HepG2 (cell line): ENCODE measurements around the gene CRIP1. TPM values are rescaled to one million over a fixed set of nuclear protein-coding genes. Genes with fewer than 3 reads are reported as not detected.
A peak's percentile ranks its signal among the peaks of the same experiment; 100 is the strongest.

Experiments used
- ATAC-seq: fragments of 200-7000 bp; cut with Tn5 transposase; 3 replicates; pipeline ENCODE4 v1.9.1; 2020; ENCODE audit warnings: mild to moderate bottlenecking, moderate library complexity
- BruUV-seq: library from RNA; stranded (reverse); fragments of 400-500 nt; replicated peaks from 2 replicates; lab custom pipeline; 2021; lab: Mats Ljungman, UMichigan
- CTCF ChIA-PET: fragments of 300-600 bp; formaldehyde crosslinking; extraction: SDS; loops from one replicate; lab custom pipeline; 2021; ENCODE audit warnings: low total read pairs, inconsistent platforms, low intra/inter-chr PET ratio; lab: Yijun Ruan, JAX
- POLR2A ChIA-PET: fragments of 350-600 bp; sonication (Branson Sonifier 250); formaldehyde crosslinking; loops from one replicate; lab custom pipeline; 2020; ENCODE audit warnings: antibody characterized with exemption, inconsistent platforms; lab: Yijun Ruan, JAX
- DNase-seq: peaks from one replicate; pipeline ENCODE4 v3.0.0-alpha.2; 2015; ENCODE audit warnings: low spot score
- FAIRE-seq: peaks from 3 replicates; lab custom pipeline; 2011; peaks lifted over from hg19 to GRCh38; lab: Jason Lieb, UNC
- H2AFZ ChIP-seq: one replicate; pipeline ENCODE4 v1.6.1; 2011; ENCODE audit warnings: low read length, inconsistent platforms
- H3K27ac ChIP-seq: fragments of 300-600 bp; 3 replicates; pipeline ENCODE4 v1.8.0; 2011; ENCODE audit warnings: mixed run types, mild to moderate bottlenecking, mixed read lengths, low read length, inconsistent platforms; ENCODE audit not compliant: insufficient read depth; ENCODE audit errors: extremely low read length
- H3K27me3 ChIP-seq, 2 experiments: fragments of 200-600 bp in 1 of 2; 2 replicates in 1 of 2; 3 replicates in 1 of 2; pipeline versions ENCODE4 v1.6.0 to v1.8.0; 2011; ENCODE audit warnings: low read length in 2 of 2, mild to moderate bottlenecking in 2 of 2, moderate library complexity in 2 of 2, inconsistent platforms in 1 of 2; ENCODE audit not compliant: insufficient read depth in 2 of 2, control insufficient read depth in 1 of 2
- H3K36me3 ChIP-seq, 2 experiments: fragments of 200-600 bp in 1 of 2; replicated peaks in 1 of 2; 2 replicates in 1 of 2; 3 replicates in 1 of 2; pipeline versions ENCODE4 v1.5.1 to v1.8.0; 2011; ENCODE audit warnings: low read length in 2 of 2, inconsistent platforms in 1 of 2; ENCODE audit not compliant: insufficient read depth in 2 of 2, control insufficient read depth in 1 of 2
- H3K4me1 ChIP-seq: 2 replicates; pipeline ENCODE4 v1.5.1; 2012; ENCODE audit warnings: low read length, inconsistent platforms; ENCODE audit not compliant: insufficient read depth
- H3K4me2 ChIP-seq: 2 replicates; pipeline ENCODE4 v1.6.0; 2011; ENCODE audit warnings: low read depth, low read length, inconsistent platforms
- H3K4me3 ChIP-seq, 3 experiments: fragments of 200-600 bp in 1 of 3; sonication (generic), shearing (Covaris generic) in 1 of 3; replicated peaks in 1 of 3; 2 replicates each; pipeline ENCODE4 v1.5.1; 2011 to 2016; ENCODE audit warnings: low read length in 3 of 3, inconsistent platforms in 2 of 3, low read depth in 2 of 3, mild to moderate bottlenecking in 2 of 3, control low read depth in 1 of 3, mixed read lengths in 1 of 3; ENCODE audit not compliant: insufficient read depth in 1 of 3
- H3K79me2 ChIP-seq: one replicate; pipeline ENCODE4 v1.6.1; 2011; ENCODE audit warnings: low read length, inconsistent platforms; ENCODE audit not compliant: insufficient read depth
- H3K9ac ChIP-seq: 2 replicates; pipeline ENCODE4 v1.6.0; 2011; ENCODE audit warnings: mild to moderate bottlenecking, low read depth, low read length, inconsistent platforms; ENCODE audit not compliant: insufficient read depth
- H3K9me3 ChIP-seq: 2 replicates; pipeline ENCODE4 v1.5.1; 2012; ENCODE audit warnings: mild to moderate bottlenecking, low read length
- H4K20me1 ChIP-seq: 2 replicates; pipeline ENCODE4 v1.6.0; 2011; ENCODE audit warnings: inconsistent platforms, mild to moderate bottlenecking, low read length, moderate library complexity; ENCODE audit not compliant: insufficient read depth
- ASH2L ChIP-seq: fragments of 300-600, 200-600 bp; sonication (generic); IDR thresholded peaks from 2 replicates; pipeline ENCODE4 v1.7.0; 2017; ENCODE audit warnings: low read depth, mild to moderate bottlenecking, moderate library complexity, mixed read lengths, low read length; ENCODE audit not compliant: insufficient read length
- DNMT1 ChIP-seq: sonication (generic); formaldehyde crosslinking; IDR thresholded peaks from 2 replicates; pipeline ENCODE4 v1.5.1; 2020; ENCODE audit warnings: mild to moderate bottlenecking, missing genetic modification reagents
- HOXA3 ChIP-seq: sonication (generic); formaldehyde crosslinking; IDR thresholded peaks from 2 replicates; pipeline ENCODE4 v1.5.0; 2020; ENCODE audit warnings: missing genetic modification reagents
- RFX3 ChIP-seq: IDR thresholded peaks from 2 replicates; pipeline ENCODE4 v1.6.1; 2016; ENCODE audit warnings: missing biosample characterization, missing genetic modification reagents
- TMF1 ChIP-seq: sonication (generic); formaldehyde crosslinking; IDR thresholded peaks from 2 replicates; pipeline ENCODE4 v1.8.1; 2022; ENCODE audit warnings: low read depth, missing genetic modification reagents
- ZBTB38 ChIP-seq: sonication (generic); formaldehyde crosslinking; IDR thresholded peaks from 2 replicates; pipeline ENCODE4 v1.5.1; 2020; ENCODE audit warnings: mild to moderate bottlenecking, missing genetic modification reagents
- ZIK1 ChIP-seq: sonication (generic); formaldehyde crosslinking; IDR thresholded peaks from 2 replicates; pipeline ENCODE4 v1.5.0; 2020; ENCODE audit warnings: mild to moderate bottlenecking, low read depth, missing genetic modification reagents, borderline replicate concordance
- ZNF225 ChIP-seq: sonication (generic); formaldehyde crosslinking; IDR thresholded peaks from 2 replicates; pipeline ENCODE4 v1.4.0; 2020; ENCODE audit warnings: mild to moderate bottlenecking, missing genetic modification reagents
- ZNF460 ChIP-seq: sonication (generic); formaldehyde crosslinking; IDR thresholded peaks from 2 replicates; pipeline ENCODE4 v1.5.1; 2020; ENCODE audit warnings: missing genetic modification reagents, mild to moderate bottlenecking, borderline replicate concordance
- ZNF549 ChIP-seq: sonication (generic); formaldehyde crosslinking; IDR thresholded peaks from 2 replicates; pipeline ENCODE4 v1.5.0; 2020; ENCODE audit warnings: missing genetic modification reagents
- ZNF776 ChIP-seq: sonication (generic); formaldehyde crosslinking; IDR thresholded peaks from 2 replicates; pipeline ENCODE4 v1.4.0; 2020; ENCODE audit warnings: mild to moderate bottlenecking, missing genetic modification reagents
- ZNF782 ChIP-seq: sonication (generic); formaldehyde crosslinking; IDR thresholded peaks from 2 replicates; pipeline ENCODE4 v1.4.0; 2020; ENCODE audit warnings: missing genetic modification reagents, mild to moderate bottlenecking, borderline replicate concordance
- ZNF83 ChIP-seq: sonication (generic); formaldehyde crosslinking; IDR thresholded peaks from 2 replicates; pipeline ENCODE4 v1.4.0; 2020; ENCODE audit warnings: missing genetic modification reagents, mild to moderate bottlenecking, borderline replicate concordance
- ZNF883 ChIP-seq: sonication (generic); formaldehyde crosslinking; IDR thresholded peaks from 2 replicates; pipeline ENCODE4 v1.5.1; 2020; ENCODE audit warnings: mild to moderate bottlenecking, missing genetic modification reagents; ENCODE audit errors: not compliant biosample characterization
- WGBS: methylation state at CpG from one replicate; pipeline ENCODE4 v1.1.6; 2017; ENCODE audit warnings: low lambda C conversion rate; 5-methylcytosine and 5-hydroxymethylcytosine counted together
- in situ Hi-C: cut with HindIII; loops from 2 replicates; pipeline ENCODE4 v1.10.0; 2017; ENCODE audit warnings: low pct_unique_long_range_greater_than_20kb; ENCODE audit not compliant: extremely low pct_ligation_motif_present
- intact Hi-C: fragments of 100-400 bp; cut with micrococcal nuclease; formaldehyde crosslinking; loops from one replicate; pipeline ENCODE4 v1.10.0; 2022; ENCODE audit not compliant: unreplicated experiment
- polyA plus RNA-seq, 8 experiments: library from polyadenylated mRNA; depleted of rRNA in 3 of 8; stranded (reverse) in 7 of 8; unstranded in 1 of 8; fragments of >200 nt; fragmentation: Illumina TruSeq in 4 of 8; extraction: Trizol in 4 of 8; gene quantifications; 2 replicates each; pipeline versions ENCODE4 v1.2.1 to v1.2.3, GENCODE V29; 2011 to 2016; ENCODE audit warnings: low read depth in 4 of 8, missing spikeins in 1 of 8, mixed read lengths in 1 of 8; ENCODE audit not compliant: insufficient read depth in 1 of 8
- total RNA-seq, 5 experiments: library from RNA; depleted of rRNA; stranded (reverse); fragments of >200 nt; fragmentation: Illumina TruSeq; extraction: Trizol; gene quantifications; 2 replicates each; pipeline ENCODE4 v1.2.3, GENCODE V29; 2016; ENCODE audit warnings: low read depth in 1 of 5
- TF ChIP-seq, protein P1 (sequence below): sonication (generic); formaldehyde crosslinking; IDR thresholded peaks from 2 replicates; pipeline ENCODE4 v1.8.1; 2022; ENCODE audit warnings: low read depth, mild to moderate bottlenecking, missing genetic modification reagents
- TF ChIP-seq, protein P2 (sequence below): sonication (generic); formaldehyde crosslinking; IDR thresholded peaks from 2 replicates; pipeline ENCODE4 v1.4.0; 2020; ENCODE audit warnings: missing genetic modification reagents

The CRIP1 gene
- total and polyA plus RNA-seq, 2 of the 13 experiments (the other 11 are each of a cell fraction or from before 2014, with no cell fraction given), result 53.9 to 59.5 TPM

GRCh38 chr14:105528586-105529318 lies 42.1 kb downstream of the CRIP1 start:
- ATAC-seq (no peak), DNase-seq (no peak), FAIRE-seq (no peak)
- ChIA-PET POLR2A (interaction anchor here (1.0 to 1.7 kb wide), 4 partner anchors 29 to 47 kb away, joined by 4 to 10 read pairs (median 8); no protein-coding TSS in a partner anchor), CTCF (interaction anchor here (1.1 to 4.1 kb wide), 3 partner anchors 38 to 80 kb away, joined by 3 to 15 read pairs (median 10); partner anchors contain the start of gene TEDC1)
- H3K27me3 ChIP-seq, result peaks cover 3 to 25% of the 10 kb centered on the region in 2 experiments; a peak in 4 of 5 replicates
- WGBS, result 81% methylated on average over 36 of the region's 89 CpGs
- 0 out of 5 replicates have a peak, but pooled peaks cover 0 to 6% of the 10 kb centered on the region in 2 experiments for H3K36me3 ChIP-seq
- peak overlapping the region in 1 of 3 experiments; percentile 89; a peak in 2 of 6 replicates for H3K4me3 ChIP-seq
- no peak overlapping the region for H3K27ac ChIP-seq
- in situ Hi-C loops (loop anchor here (5.0 kb wide), 2 partner anchors 41 to 106 kb away; partner anchors contain the start of gene CRIP1), intact Hi-C loops (loop anchor here (2.0 kb wide), 1 partner anchor 48 kb away; no protein-coding TSS in a partner anchor)
- H3K79me2 ChIP-seq, result no peaks in the 10 kb centered on the region
- no TSS peak for BruUV-seq
- no peak overlapping the region for H2AFZ ChIP-seq
- H3K4me1 ChIP-seq, result peaks cover 48% of the 10 kb centered on the region
- H4K20me1 ChIP-seq, result no peaks in the 10 kb centered on the region
- H3K9me3 ChIP-seq, result no peaks in the 10 kb centered on the region
- no peak overlapping the region for H3K9ac ChIP-seq
- TF ChIP-seq ZNF776 (CRISPR knock-in tag) (peak; percentile 3; the same call in 1 of the 2 replicates), ZBTB38 (peak; percentile 92), ZNF883 (peak; percentile 16), ASH2L (peak; percentile 2), TMF1 (CRISPR knock-in tag) (0 out of 2 replicates have a peak, but pooled peaks have one; percentile 23), DNMT1 (CRISPR knock-in tag) (peak; percentile 14; the same call in 1 of the 2 replicates), HOXA3 (CRISPR knock-in tag) (peak; percentile 54; the same call in 1 of the 2 replicates), ZNF549 (CRISPR knock-in tag) (no peak), ZNF460 (CRISPR knock-in tag) (no peak), ZNF782 (CRISPR knock-in tag) (no peak), ZIK1 (CRISPR knock-in tag) (no peak), RFX3 (CRISPR knock-in tag) (no peak), ZNF225 (CRISPR knock-in tag) (0 out of 2 replicates have a peak, but pooled peaks have one; percentile 40), ZNF83 (CRISPR knock-in tag) (0 out of 2 replicates have a peak, but pooled peaks have one; percentile 18)
- TF ChIP-seq, protein P1, sequence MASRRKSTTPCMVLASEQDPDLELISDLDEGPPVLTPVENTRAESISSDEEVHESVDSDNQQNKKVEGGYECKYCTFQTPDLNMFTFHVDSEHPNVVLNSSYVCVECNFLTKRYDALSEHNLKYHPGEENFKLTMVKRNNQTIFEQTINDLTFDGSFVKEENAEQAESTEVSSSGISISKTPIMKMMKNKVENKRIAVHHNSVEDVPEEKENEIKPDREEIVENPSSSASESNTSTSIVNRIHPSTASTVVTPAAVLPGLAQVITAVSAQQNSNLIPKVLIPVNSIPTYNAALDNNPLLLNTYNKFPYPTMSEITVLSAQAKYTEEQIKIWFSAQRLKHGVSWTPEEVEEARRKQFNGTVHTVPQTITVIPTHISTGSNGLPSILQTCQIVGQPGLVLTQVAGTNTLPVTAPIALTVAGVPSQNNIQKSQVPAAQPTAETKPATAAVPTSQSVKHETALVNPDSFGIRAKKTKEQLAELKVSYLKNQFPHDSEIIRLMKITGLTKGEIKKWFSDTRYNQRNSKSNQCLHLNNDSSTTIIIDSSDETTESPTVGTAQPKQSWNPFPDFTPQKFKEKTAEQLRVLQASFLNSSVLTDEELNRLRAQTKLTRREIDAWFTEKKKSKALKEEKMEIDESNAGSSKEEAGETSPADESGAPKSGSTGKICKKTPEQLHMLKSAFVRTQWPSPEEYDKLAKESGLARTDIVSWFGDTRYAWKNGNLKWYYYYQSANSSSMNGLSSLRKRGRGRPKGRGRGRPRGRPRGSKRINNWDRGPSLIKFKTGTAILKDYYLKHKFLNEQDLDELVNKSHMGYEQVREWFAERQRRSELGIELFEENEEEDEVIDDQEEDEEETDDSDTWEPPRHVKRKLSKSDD (CRISPR knock-in tag), result peak; percentile 60; the same call in 1 of the 2 replicates
- TF ChIP-seq, protein P2, sequence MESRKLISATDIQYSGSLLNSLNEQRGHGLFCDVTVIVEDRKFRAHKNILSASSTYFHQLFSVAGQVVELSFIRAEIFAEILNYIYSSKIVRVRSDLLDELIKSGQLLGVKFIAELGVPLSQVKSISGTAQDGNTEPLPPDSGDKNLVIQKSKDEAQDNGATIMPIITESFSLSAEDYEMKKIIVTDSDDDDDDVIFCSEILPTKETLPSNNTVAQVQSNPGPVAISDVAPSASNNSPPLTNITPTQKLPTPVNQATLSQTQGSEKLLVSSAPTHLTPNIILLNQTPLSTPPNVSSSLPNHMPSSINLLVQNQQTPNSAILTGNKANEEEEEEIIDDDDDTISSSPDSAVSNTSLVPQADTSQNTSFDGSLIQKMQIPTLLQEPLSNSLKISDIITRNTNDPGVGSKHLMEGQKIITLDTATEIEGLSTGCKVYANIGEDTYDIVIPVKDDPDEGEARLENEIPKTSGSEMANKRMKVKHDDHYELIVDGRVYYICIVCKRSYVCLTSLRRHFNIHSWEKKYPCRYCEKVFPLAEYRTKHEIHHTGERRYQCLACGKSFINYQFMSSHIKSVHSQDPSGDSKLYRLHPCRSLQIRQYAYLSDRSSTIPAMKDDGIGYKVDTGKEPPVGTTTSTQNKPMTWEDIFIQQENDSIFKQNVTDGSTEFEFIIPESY (CRISPR knock-in tag), result peak; percentile 3; the same call in 1 of the 2 replicates
- H3K4me2 ChIP-seq, result no peak overlapping the region; the same call in 1 of the 2 replicates
